Measurements from ENCODE around the gene SPIRE2. TPM values are rescaled to one million over a fixed set of nuclear protein-coding genes. Genes with fewer than 3 reads are reported as not detected.
"Not testable (repeated sequence)": the region's sequence is repeated elsewhere in the genome, so short reads cannot be mapped to it uniquely, and the experiment has no call there.

Gene SPIRE2
- total RNA-seq, 1 donor from 2014 or later, result 0.79 TPM

- Histone ChIP-seq H3K36me3 (ENCODE audit: control insufficient read depth, insufficient read depth, low read length) (no peaks in the 10 kb centered on the region), H3K27me3 (ENCODE audit: control insufficient read depth, insufficient read depth, low read length) (no peaks in the 10 kb centered on the region)
- no peak for TF ChIP-seq CTCF (IDR thresholded peaks at IDR 0.05; ENCODE audit: insufficient read depth, low read length, severe bottlenecking)
Measured at GRCh38 chr16:89801800-89802199, 26.5 kb upstream of the SPIRE2 start.

GRCh38 chr16:89805136-89805905 lies 23.0 kb upstream of the SPIRE2 start:
- DNase-seq (ENCODE audit: low read depth) (no peak), FAIRE-seq (no peak)
- no peaks in the 10 kb centered on the region for H3K36me3 ChIP-seq (ENCODE audit: control insufficient read depth, insufficient read depth, low read length)

More at GRCh38 chr16:89801800-89802199, 26.5 kb upstream of the SPIRE2 start:
- FAIRE-seq, result no peak
- DNase-seq (ENCODE audit: low read depth), result no peak
- H3K4me3 ChIP-seq (ENCODE audit: low read depth, low read length), result no peak overlapping the region

GRCh38 chr16:89806589-89807193 lies 21.6 kb upstream of the SPIRE2 start:
- DNase-seq (ENCODE audit: low read depth); H3K36me3 ChIP-seq (ENCODE audit: control insufficient read depth, insufficient read depth, low read length); H3K27me3 ChIP-seq (ENCODE audit: control insufficient read depth, insufficient read depth, low read length); H3K4me3 ChIP-seq (ENCODE audit: low read depth, low read length); FAIRE-seq: not testable (repeated sequence)

More at GRCh38 chr16:89805136-89805905, 23.0 kb upstream of the SPIRE2 start:
- TF ChIP-seq CTCF (IDR thresholded peaks at IDR 0.05; ENCODE audit: insufficient read depth, low read length, severe bottlenecking), result no peak
- Histone ChIP-seq H3K4me3 (ENCODE audit: low read depth, low read length) (no peak overlapping the region), H3K27me3 (ENCODE audit: control insufficient read depth, insufficient read depth, low read length) (no peaks in the 10 kb centered on the region)

- no peak for FAIRE-seq
- Histone ChIP-seq H3K27me3 (ENCODE audit: control insufficient read depth, insufficient read depth, low read length) (no peaks in the 10 kb centered on the region), H3K4me3 (ENCODE audit: low read depth, low read length) (no peak overlapping the region), H3K36me3 (ENCODE audit: control insufficient read depth, insufficient read depth, low read length) (no peaks in the 10 kb centered on the region)
- DNase-seq (ENCODE audit: low read depth), result no peak
- TF ChIP-seq CTCF (IDR thresholded peaks at IDR 0.05; ENCODE audit: insufficient read depth, low read length, severe bottlenecking), result no peak
Measured at GRCh38 chr16:89808475-89808874, 19.8 kb upstream of the SPIRE2 start.

GRCh38 chr16:89811321-89811720 lies 17.0 kb upstream of the SPIRE2 start:
- Histone ChIP-seq H3K27me3 (ENCODE audit: control insufficient read depth, insufficient read depth, low read length) (no peaks in the 10 kb centered on the region), H3K4me3 (ENCODE audit: low read depth, low read length) (no peak overlapping the region), H3K36me3 (ENCODE audit: control insufficient read depth, insufficient read depth, low read length) (no peaks in the 10 kb centered on the region)
- DNase-seq (ENCODE audit: low read depth) (no peak), FAIRE-seq (no peak)
- TF ChIP-seq CTCF (IDR thresholded peaks at IDR 0.05; ENCODE audit: insufficient read depth, low read length, severe bottlenecking), result no peak

- H3K36me3 ChIP-seq (ENCODE audit: control insufficient read depth, insufficient read depth, low read length), result no peaks in the 10 kb centered on the region
- H3K4me3 ChIP-seq (ENCODE audit: low read depth, low read length), result peak overlapping the region; percentile 72
- FAIRE-seq (no peak), DNase-seq (ENCODE audit: low read depth) (no peak)
- H3K27me3 ChIP-seq (ENCODE audit: control insufficient read depth, insufficient read depth, low read length), result no peaks in the 10 kb centered on the region
- no peak for TF ChIP-seq CTCF (IDR thresholded peaks at IDR 0.05; ENCODE audit: insufficient read depth, low read length, severe bottlenecking)
Measured at GRCh38 chr16:89815639-89816348, 12.5 kb upstream of the SPIRE2 start.

GRCh38 chr16:89818851-89819403 lies 9.3 kb upstream of the SPIRE2 start:
- not testable (repeated sequence) for DNase-seq (ENCODE audit: low read depth); FAIRE-seq; H3K4me3 ChIP-seq (ENCODE audit: low read depth, low read length); H3K27me3 ChIP-seq (ENCODE audit: control insufficient read depth, insufficient read depth, low read length); H3K36me3 ChIP-seq (ENCODE audit: control insufficient read depth, insufficient read depth, low read length)

- not testable (repeated sequence) for FAIRE-seq
Measured at GRCh38 chr16:89819448-89819847, 8.8 kb upstream of the SPIRE2 start.

More at GRCh38 chr16:89819448-89819847, 8.8 kb upstream of the SPIRE2 start:
- H3K4me3 ChIP-seq (ENCODE audit: low read depth, low read length); H3K36me3 ChIP-seq (ENCODE audit: control insufficient read depth, insufficient read depth, low read length); H3K27me3 ChIP-seq (ENCODE audit: control insufficient read depth, insufficient read depth, low read length); DNase-seq (ENCODE audit: low read depth): not testable (repeated sequence)
